H1 (cell line): ENCODE data around the gene HEATR1. TPM values are rescaled to one million over a fixed set of nuclear protein-coding genes. Genes with fewer than 3 reads are reported as not detected.

Experiments used
- CTCF ChIA-PET: fragments of 300-600 bp; sonication (Branson Sonifier 250); formaldehyde crosslinking; loops from one replicate; lab custom pipeline; 2021; ENCODE audit not compliant: partially characterized antibody; lab: Charles Lee
- POLR2A ChIA-PET: fragments of 300-600 bp; sonication (Branson Sonifier 250); formaldehyde crosslinking; loops from one replicate; lab custom pipeline; 2021; ENCODE audit warnings: inconsistent platforms; ENCODE audit not compliant: partially characterized antibody; lab: Charles Lee
- DNase-seq, 2 experiments: peaks; one replicate each; pipeline versions ENCODE4 v3.0.0 to v3.0.0-alpha.2; 2010 to 2022; ENCODE audit warnings: low spot score in 2 of 2, low read depth in 1 of 2, mixed read lengths in 1 of 2
- FAIRE-seq: peaks from 2 replicates; lab custom pipeline; 2011; peaks lifted over from hg19 to GRCh38; lab: Jason Lieb, UNC
- H2AFZ ChIP-seq: 2 replicates; pipeline ENCODE4 v1.8.1; 2012; ENCODE audit warnings: low read length, inconsistent platforms
- H2AK5ac ChIP-seq: 2 replicates; pipeline ENCODE4 v1.6.1; 2013; ENCODE audit warnings: low read depth, low read length
- H2BK120ac ChIP-seq: replicated peaks from 2 replicates; pipeline ENCODE3; 2013; ENCODE audit warnings: low read depth, low read length, inconsistent platforms
- H2BK12ac ChIP-seq: 2 replicates; pipeline ENCODE4 v1.6.1; 2013; ENCODE audit warnings: low read depth, low read length
- H2BK15ac ChIP-seq: 2 replicates; pipeline ENCODE4 v1.6.1; 2013; ENCODE audit warnings: low read length
- H2BK20ac ChIP-seq: 2 replicates; pipeline ENCODE4 v1.6.1; 2013; ENCODE audit warnings: low read length
- H2BK5ac ChIP-seq: 2 replicates; pipeline ENCODE4 v1.6.1; 2013; ENCODE audit warnings: low read depth, low read length
- H3K14ac ChIP-seq: 2 replicates; pipeline ENCODE4 v1.6.1; 2013; ENCODE audit warnings: inconsistent platforms; ENCODE audit not compliant: insufficient read length
- H3K18ac ChIP-seq: 2 replicates; pipeline ENCODE4 v1.6.1; 2013; ENCODE audit warnings: low read length; ENCODE audit errors: extremely low read depth
- H3K23ac ChIP-seq: 2 replicates; pipeline ENCODE4 v1.6.1; 2013; ENCODE audit warnings: inconsistent platforms; ENCODE audit not compliant: insufficient read length
- H3K23me2 ChIP-seq: 2 replicates; pipeline ENCODE4 v1.6.1; 2013; ENCODE audit warnings: low read depth, low read length
- H3K27ac ChIP-seq: 2 replicates; pipeline ENCODE4 v1.6.1; 2011; ENCODE audit warnings: low read depth, low read length, inconsistent platforms
- H3K27me3 ChIP-seq, 4 experiments: replicated peaks in 1 of 4; 1 replicate in 1 of 4; 2 replicates in 3 of 4; pipeline versions ENCODE4 v1.6.1 to v1.8.1; 2011 to 2013; ENCODE audit warnings: low read length in 3 of 4, mild to moderate bottlenecking in 3 of 4, inconsistent platforms in 2 of 4, mixed read lengths in 2 of 4, moderate library complexity in 1 of 4; ENCODE audit not compliant: control insufficient read depth in 3 of 4, insufficient read depth in 3 of 4; ENCODE audit errors: extremely low read depth in 1 of 4
- H3K36me3 ChIP-seq, 4 experiments: 2 replicates each; pipeline versions ENCODE4 v1.6.1 to v1.8.1; 2011 to 2013; ENCODE audit warnings: mild to moderate bottlenecking in 4 of 4, low read length in 3 of 4, moderate library complexity in 2 of 4, control low read depth in 1 of 4, inconsistent platforms in 1 of 4; ENCODE audit not compliant: insufficient read depth in 4 of 4, control insufficient read depth in 2 of 4
- H3K4ac ChIP-seq: replicated peaks from 2 replicates; pipeline ENCODE3; 2013; ENCODE audit warnings: low read length, low read depth, mixed read lengths, inconsistent platforms; ENCODE audit not compliant: insufficient read length
- H3K4me1 ChIP-seq, 4 experiments: replicated peaks in 1 of 4; 1 replicate in 1 of 4; 2 replicates in 3 of 4; pipeline versions ENCODE4 v1.6.1 to v1.8.1; 2011 to 2013; ENCODE audit warnings: low read length in 3 of 4, inconsistent platforms in 2 of 4, mixed read lengths in 1 of 4; ENCODE audit not compliant: insufficient read depth in 4 of 4, control insufficient read depth in 3 of 4
- H3K4me2 ChIP-seq, 2 experiments: 2 replicates each; pipeline versions ENCODE4 v1.6.1 to v1.8.1; 2011 to 2013; ENCODE audit warnings: low read depth in 2 of 2, low read length in 2 of 2, control low read depth in 1 of 2, inconsistent platforms in 1 of 2, mild to moderate bottlenecking in 1 of 2; ENCODE audit not compliant: insufficient read depth in 1 of 2
- H3K4me3 ChIP-seq, 4 experiments: fragments of 200-600, 300-600 bp in 1 of 4; sonication (generic), shearing (Covaris generic), sonication (Bioruptor Twin) in 1 of 4; 2 replicates each; pipeline versions ENCODE4 v1.5.1 to v1.8.1; 2011 to 2016; ENCODE audit warnings: low read length in 4 of 4, low read depth in 3 of 4, control low read depth in 2 of 4, inconsistent platforms in 2 of 4, mild to moderate bottlenecking in 2 of 4, mixed read lengths in 1 of 4, moderate library complexity in 1 of 4; ENCODE audit not compliant: insufficient read depth in 2 of 4; ENCODE audit errors: extremely low read depth in 1 of 4
- H3K56ac ChIP-seq: replicated peaks from 2 replicates; pipeline ENCODE3; 2013; ENCODE audit warnings: low read depth, mild to moderate bottlenecking, mixed read lengths, low read length, inconsistent platforms; ENCODE audit not compliant: insufficient read length
- H3K79me1 ChIP-seq: 2 replicates; pipeline ENCODE4 v1.6.1; 2013; ENCODE audit warnings: low read depth, low read length, control low read depth
- H3K79me2 ChIP-seq, 2 experiments: 2 replicates each; pipeline versions ENCODE4 v1.6.1 to v1.8.1; 2012 to 2013; ENCODE audit warnings: low read length in 2 of 2, mild to moderate bottlenecking in 2 of 2, inconsistent platforms in 1 of 2; ENCODE audit not compliant: insufficient read depth in 2 of 2, control insufficient read depth in 1 of 2
- H3K9ac ChIP-seq, 4 experiments: replicated peaks in 1 of 4; 1 replicate in 1 of 4; 2 replicates in 3 of 4; pipeline versions ENCODE4 v1.6.1 to v1.8.1; 2011 to 2013; ENCODE audit warnings: low read depth in 3 of 4, low read length in 3 of 4, control low read depth in 2 of 4, mild to moderate bottlenecking in 2 of 4, moderate library complexity in 2 of 4, inconsistent platforms in 1 of 4; ENCODE audit errors: extremely low read depth in 1 of 4
- H3K9me3 ChIP-seq, 2 experiments: 2 replicates each; pipeline versions ENCODE4 v1.6.1 to v1.8.1; 2012 to 2013; ENCODE audit warnings: mild to moderate bottlenecking in 2 of 2, moderate library complexity in 2 of 2, control low read depth in 1 of 2, inconsistent platforms in 1 of 2, low read depth in 1 of 2, low read length in 1 of 2, mixed read lengths in 1 of 2; ENCODE audit not compliant: insufficient read depth in 2 of 2
- H4K20me1 ChIP-seq, 2 experiments: replicated peaks in 1 of 2; 2 replicates each; pipeline versions ENCODE3 to v1.8.1; 2011 to 2013; ENCODE audit warnings: inconsistent platforms in 2 of 2, low read length in 2 of 2, mild to moderate bottlenecking in 1 of 2; ENCODE audit not compliant: insufficient read depth in 2 of 2, control insufficient read depth in 1 of 2
- H4K5ac ChIP-seq: 2 replicates; pipeline ENCODE4 v1.6.1; 2013; ENCODE audit warnings: low read length, low read depth, mixed read lengths, inconsistent platforms; ENCODE audit not compliant: insufficient read length
- H4K8ac ChIP-seq: 2 replicates; pipeline ENCODE4 v1.8.0; 2013; ENCODE audit warnings: mild to moderate bottlenecking, moderate library complexity, low read length, inconsistent platforms; ENCODE audit not compliant: insufficient read depth; ENCODE audit errors: extremely low read depth
- H4K91ac ChIP-seq: replicated peaks from 2 replicates; pipeline ENCODE3; 2013; ENCODE audit warnings: low read length, mixed read lengths, inconsistent platforms; ENCODE audit not compliant: insufficient read length
- CHD1 ChIP-seq: IDR thresholded peaks from 2 replicates; pipeline ENCODE4 v1.6.1; 2012; ENCODE audit warnings: low read depth, low read length, improper control_type of control experiment
- WGBS, 2 experiments: shearing (Covaris generic) in 1 of 2; methylation state at CpG; one replicate each; pipeline versions ENCODE4 v1.1.6 to v1.1.7; 2013 to 2015; ENCODE audit warnings: low lambda C conversion rate in 2 of 2, mixed read lengths in 2 of 2, inconsistent platforms in 1 of 2, low coverage in 1 of 2, missing lambda C conversion rate in 1 of 2; ENCODE audit not compliant: insufficient replicate concordance in 2 of 2, insufficient coverage in 1 of 2, insufficient read length in 1 of 2; ENCODE audit errors: extremely low coverage in 1 of 2, missing lambda C conversion rate in 1 of 2; 5-methylcytosine and 5-hydroxymethylcytosine counted together
- polyA plus RNA-seq, 7 experiments: library from polyadenylated mRNA; depleted of rRNA in 3 of 7; stranded (reverse) in 5 of 7; unstranded in 2 of 7; fragments of >200 nt in 5 of 7; fragments of 200-250 nt in 2 of 7; gene quantifications; 1 replicate in 5 of 7; 2 replicates in 1 of 7; 4 replicates in 1 of 7; pipeline versions ENCODE4 v1.2.1 to v1.2.3, GENCODE V29; 2011 to 2013; ENCODE audit warnings: missing spikeins in 2 of 7, mixed read lengths in 2 of 7
- total RNA-seq: library from RNA; stranded (reverse); fragmentation: NEBNext Ultra II Directional; extraction: Animal tissue kit (Norgen Biotek cat#: 25700); gene quantifications from 2 replicates; pipeline ENCODE4 v1.2.1, GENCODE V29; 2021

Gene HEATR1
- total and polyA plus RNA-seq, 2 of the 8 experiments (the other 6 are each of a cell fraction or from before 2014, with no cell fraction given), result 13.0 to 95.8 TPM

DNA sequence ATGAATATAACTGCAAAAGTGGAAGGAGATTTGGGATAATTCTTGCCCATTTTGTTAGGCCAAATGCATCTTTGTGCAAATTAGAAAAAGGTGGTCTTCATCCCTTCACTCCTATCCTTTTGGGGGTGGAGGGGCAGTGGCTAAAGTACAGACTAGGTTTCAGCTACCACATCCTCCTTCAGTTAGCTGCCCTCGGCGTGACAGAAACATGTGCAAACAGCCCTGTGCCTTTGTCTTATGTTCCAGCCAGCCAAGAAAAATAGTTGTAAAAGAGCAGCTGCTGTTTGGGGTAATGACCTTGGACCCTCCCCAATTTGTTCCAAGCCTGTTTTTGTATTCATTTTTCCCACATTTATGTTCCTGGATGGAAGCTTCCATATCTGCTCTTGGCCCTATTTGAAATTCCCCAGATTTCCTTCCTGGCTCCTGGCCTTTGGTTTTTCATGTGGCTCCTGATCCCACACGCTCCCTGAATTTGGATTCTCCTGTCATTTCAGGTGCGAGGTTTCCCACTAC is 88.8 kb downstream of the HEATR1 start:
- Histone ChIP-seq H3K4me3 (no peak overlapping the region), H3K36me3 (no peaks in the 10 kb centered on the region), H4K20me1 (no peaks in the 10 kb centered on the region), H3K4me2 (no peak overlapping the region), H3K27me3 (no peaks in the 10 kb centered on the region), H3K4me1 (peaks cover 0 to 3% (median 1%) of the 10 kb centered on the region in 4 experiments; a peak in 2 of 7 replicates), H3K23ac (no peak overlapping the region), H3K14ac (no peak overlapping the region), H2BK20ac (no peak overlapping the region), H3K27ac (no peak overlapping the region), H3K9me3 (no peaks in the 10 kb centered on the region), H2AK5ac (no peak overlapping the region), H2BK5ac (no peak overlapping the region), H3K9ac (no peak overlapping the region), H2AFZ (no peak overlapping the region), H2BK15ac (no peak overlapping the region), H4K5ac (no peak overlapping the region), H3K79me2 (no peaks in the 10 kb centered on the region), H4K91ac (no peak overlapping the region), H3K4ac (no peak overlapping the region), H3K18ac (no peak overlapping the region), H3K23me2 (no peaks in the 10 kb centered on the region; the same call in 1 of the 2 replicates), H3K56ac (no peak overlapping the region), H3K79me1 (no peaks in the 10 kb centered on the region), H2BK120ac (no peak overlapping the region), H4K8ac (no peak overlapping the region), H2BK12ac (no peak overlapping the region)
- DNase-seq (no peak), FAIRE-seq (no peak)
- TF ChIP-seq CHD1, result no peak
- WGBS, 2 experiments, result 90% methylated on average over 4 of the region's 4 CpGs; no CpG with 5 or more reads in 1 of the 2 experiments
- POLR2A ChIA-PET, result no interaction called here
- CTCF ChIA-PET, result interaction anchor here (0.5 to 1.0 kb wide), 2 partner anchors 26 to 376 kb away, joined by 3 read pairs; no protein-coding TSS in a partner anchor
